T-helper 2 cell treated with Interferon-gamma antibody and Interleukin-4, amounts not matched to agents 100 ng/mL and 5 ng/mL, for 36 hours (primary cell): Measurements from ENCODE around the gene ARID5B. TPM values are rescaled to one million over a fixed set of nuclear protein-coding genes. Genes with fewer than 3 reads are reported as not detected.

ENCODE experiments used
- intact Hi-C: fragments of 100-400 bp; cut with micrococcal nuclease; formaldehyde crosslinking; loops from one replicate; pipeline ENCODE4 v1.15.1; 2023
- total RNA-seq: library from RNA; stranded (reverse); gene quantifications from 2 replicates; pipeline ENCODE4 v1.2.3, GENCODE V29; 2022

ARID5B gene
- total RNA-seq, 1 donor from 2014 or later = 30.9 TPM

DNA sequence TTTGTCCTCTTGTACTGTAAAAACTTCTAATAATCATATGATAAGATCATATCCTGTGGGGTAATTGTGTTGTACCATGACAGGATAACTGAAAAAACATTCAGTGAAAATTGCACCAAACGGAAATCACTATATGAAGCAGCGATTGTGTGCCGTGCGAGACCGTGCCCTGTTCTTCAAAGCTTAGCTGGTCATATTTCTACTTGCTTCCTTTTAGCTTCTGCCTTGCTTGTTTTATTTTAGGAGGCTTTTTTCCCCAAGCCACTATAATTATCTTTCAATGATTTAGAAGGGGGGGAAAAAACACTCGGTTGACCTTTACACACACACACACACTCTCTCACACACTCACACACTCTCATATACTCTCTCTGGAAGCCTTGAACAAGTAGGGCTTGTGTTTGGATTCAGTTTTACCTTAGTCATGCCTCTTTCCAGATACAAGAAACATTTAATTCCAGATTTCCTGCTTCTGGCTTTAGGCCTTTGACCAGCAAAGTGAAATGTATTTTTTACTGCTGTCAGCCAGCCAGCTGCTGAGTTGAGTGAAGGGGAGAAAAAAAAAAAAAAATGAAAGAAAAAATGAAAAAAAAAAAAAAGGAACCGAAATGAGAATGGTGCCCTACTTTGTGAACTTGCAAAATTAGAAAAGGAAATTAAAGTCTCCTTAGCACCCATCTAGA, 181.4 kb downstream of the ARID5B start:
- intact Hi-C loops = loop anchor here (1.0 to 5.0 kb wide), 5 partner anchors 20 to 100 kb away; no protein-coding TSS in a partner anchor

- intact Hi-C loops = loop anchor here (2.0 to 5.0 kb wide), 4 partner anchors 21 to 99 kb away; no protein-coding TSS in a partner anchor
Observed at GRCh38 chr10:62083412-62084267, 182.1 kb downstream of the ARID5B start.

DNA sequence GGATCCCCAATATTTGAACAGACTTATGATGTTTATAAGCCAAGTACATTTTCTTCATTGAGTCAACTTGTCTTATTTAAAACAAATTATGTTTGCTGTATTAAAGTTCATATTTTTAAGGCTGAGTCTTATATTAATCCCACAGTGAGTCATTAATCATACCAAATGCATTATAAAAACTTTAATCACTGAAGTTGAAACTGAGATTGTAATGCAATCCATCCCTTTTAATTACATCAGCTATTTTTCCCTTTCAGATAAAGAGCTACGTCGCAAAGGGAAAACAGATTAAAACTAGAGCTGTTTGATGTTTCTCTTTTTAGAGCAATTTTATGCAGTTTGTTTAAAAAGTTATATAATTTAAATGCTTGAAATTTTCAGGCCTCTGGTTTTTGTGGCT, 183.0 kb downstream of the ARID5B start:
- intact Hi-C loops = loop anchor here (5.0 kb wide), 1 partner anchor 38 kb away; no protein-coding TSS in a partner anchor

DNA sequence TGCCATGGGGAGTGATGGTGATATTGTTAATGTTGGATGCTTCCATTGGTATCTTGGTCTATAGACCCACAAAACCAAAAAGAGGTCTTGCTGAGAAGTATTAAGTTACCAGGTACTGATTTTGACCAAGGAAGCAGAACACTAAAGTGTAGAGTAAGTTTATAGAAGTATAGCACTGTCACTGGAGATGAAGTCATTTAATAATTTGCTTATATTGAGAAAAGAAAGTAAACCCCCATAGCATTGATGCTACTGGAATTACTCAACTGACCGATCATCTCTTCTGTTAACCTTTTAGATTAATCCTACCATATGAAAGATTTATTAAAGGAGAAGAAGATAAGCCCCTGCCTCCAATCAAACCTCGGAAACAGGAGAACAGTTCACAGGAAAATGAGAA, 183.9 kb downstream of the ARID5B start:
- intact Hi-C loops = no loop called here

DNA sequence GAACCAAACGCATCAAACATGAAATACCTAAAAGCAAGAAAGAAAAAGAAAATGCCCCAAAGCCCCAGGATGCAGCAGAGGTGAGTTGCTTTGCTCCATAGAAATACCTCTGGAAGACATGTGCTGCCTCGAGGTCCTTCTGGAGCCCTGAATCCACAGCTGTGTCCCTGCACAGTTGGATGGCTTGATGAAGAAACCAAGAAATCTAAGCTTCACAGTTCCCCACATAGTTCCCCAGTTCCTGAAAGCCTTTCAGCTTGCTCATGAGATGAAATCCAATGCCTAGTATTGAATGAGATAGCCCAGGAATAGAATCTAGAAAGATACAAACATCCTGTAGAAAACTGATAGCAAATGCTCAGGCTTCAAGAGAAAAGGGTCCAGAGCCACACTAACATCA, 184.3 kb downstream of the ARID5B start:
- intact Hi-C loops = no loop called here

DNA sequence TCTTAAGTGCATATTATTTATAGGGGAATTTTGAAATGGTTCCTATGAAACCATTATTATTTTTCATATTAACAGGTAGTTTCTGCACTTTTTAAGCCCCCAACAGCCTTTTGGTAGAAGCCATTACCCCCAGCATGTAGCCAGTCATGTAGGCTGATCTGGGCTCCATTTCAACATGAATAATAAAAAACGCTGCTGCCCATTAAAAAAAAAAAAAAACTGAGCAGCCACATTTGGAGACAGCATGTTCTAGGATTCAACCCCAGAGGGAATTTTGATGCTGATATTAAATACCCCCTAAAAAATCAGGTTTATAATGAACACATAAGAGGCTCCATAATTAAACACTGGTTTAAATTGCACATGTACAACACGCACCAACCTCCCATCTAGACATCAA, 185.8 kb downstream of the ARID5B start:
- intact Hi-C loops = no loop called here

DNA sequence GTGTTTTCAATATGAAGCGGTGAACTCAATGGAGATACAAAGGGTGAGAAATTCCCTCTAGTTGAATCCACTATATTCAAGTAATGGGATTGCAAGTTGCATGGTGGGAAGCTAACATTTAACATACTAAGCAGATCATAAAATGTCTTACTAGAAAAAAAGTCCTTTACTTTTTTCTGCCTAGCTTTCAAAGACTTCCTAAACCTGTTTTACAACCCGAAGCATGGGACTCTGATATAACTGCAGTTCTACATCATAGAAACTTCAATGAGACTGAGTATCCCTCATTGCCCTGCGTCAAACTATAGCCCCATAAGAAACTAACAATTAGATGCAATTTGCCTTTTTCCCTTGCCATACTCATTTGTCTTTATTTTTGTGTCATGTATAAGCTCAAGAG, 187.3 kb downstream of the ARID5B start:
- intact Hi-C loops = no loop called here

DNA sequence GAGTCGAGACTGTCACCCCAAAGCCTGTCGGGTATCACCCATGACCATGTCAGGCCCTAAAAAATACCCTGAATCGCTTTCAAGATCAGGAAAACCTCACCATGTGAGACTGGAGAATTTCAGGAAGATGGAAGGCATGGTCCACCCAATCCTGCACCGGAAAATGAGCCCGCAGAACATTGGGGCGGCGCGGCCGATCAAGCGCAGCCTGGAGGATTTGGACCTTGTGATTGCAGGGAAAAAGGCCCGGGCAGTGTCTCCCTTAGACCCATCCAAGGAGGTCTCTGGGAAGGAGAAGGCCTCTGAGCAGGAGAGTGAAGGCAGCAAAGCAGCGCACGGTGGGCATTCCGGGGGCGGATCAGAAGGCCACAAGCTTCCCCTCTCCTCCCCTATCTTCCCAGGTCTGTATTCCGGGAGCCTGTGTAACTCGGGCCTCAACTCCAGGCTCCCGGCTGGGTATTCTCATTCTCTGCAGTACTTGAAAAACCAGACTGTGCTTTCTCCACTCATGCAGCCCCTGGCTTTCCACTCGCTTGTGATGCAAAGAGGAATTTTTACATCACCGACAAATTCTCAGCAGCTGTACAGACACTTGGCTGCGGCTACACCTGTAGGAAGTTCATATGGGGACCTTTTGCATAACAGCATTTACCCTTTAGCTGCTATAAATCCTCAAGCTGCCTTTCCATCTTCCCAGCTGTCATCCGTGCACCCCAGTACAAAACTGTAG, 191.0 kb downstream of the ARID5B start:
- intact Hi-C loops = no loop called here

DNA sequence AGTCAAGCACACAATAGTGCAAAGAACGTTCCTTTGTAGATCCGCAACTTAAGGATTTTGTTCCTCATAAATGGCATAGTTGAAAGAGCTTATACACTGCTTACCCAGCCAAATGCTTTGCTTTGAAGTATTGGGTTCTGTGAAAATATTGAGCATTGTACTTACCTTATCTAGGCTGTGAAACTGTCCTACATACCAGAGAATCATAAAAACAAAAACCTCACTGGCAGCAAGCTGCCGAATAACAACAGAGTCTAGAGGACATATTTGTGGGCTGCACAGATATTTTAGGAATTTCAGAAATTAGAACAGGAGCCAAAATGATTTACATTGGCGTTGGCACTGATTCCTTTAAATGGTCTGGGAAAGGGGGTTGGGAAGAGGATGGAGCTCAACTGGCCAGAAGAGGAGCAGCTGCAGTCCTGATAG, 192.4 kb downstream of the ARID5B start:
- intact Hi-C loops = no loop called here

DNA sequence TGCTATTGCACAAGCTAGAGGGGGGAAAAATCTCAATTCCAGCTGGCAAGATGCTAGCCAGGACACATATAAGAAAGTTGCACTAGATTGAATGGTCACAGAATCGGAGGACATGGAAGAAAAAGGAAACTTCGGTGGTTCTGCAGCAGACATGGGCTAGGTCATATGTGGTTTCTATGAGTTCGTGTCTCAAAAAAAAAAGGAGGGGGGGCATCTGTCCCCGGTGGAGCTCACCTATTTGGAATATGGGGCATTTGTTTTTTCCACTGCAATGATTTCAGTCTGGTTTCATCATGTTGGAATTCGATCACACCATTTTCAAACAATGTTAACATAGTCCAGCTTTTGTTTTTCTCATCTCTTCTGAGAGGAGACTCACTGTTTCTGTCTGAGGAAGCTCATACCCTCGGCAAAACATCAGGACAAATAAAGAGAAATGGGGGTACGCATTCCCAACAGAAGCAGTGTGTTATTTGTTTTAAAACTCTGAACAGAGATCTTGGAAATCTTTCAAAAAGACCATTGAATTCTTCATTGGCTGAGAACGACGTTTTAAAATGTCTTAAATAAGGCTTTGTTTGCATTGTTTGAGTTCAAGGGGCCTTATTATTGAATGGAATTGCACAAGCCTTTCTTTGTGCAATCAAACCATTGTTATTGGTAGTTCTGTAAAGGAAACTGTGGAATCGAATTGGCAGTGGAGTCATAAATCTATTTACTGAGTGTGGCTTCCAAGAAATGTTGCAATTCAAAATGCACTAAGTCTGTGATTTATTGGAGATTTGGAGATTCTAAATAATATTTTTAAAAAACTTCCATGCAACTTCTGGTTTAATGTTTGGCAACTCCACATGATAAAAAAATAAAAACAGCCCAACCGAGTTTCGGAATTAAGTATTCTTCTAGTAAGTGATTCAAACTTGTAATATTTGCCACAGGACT, 194.0 kb downstream of the ARID5B start:
- intact Hi-C loops = no loop called here

DNA sequence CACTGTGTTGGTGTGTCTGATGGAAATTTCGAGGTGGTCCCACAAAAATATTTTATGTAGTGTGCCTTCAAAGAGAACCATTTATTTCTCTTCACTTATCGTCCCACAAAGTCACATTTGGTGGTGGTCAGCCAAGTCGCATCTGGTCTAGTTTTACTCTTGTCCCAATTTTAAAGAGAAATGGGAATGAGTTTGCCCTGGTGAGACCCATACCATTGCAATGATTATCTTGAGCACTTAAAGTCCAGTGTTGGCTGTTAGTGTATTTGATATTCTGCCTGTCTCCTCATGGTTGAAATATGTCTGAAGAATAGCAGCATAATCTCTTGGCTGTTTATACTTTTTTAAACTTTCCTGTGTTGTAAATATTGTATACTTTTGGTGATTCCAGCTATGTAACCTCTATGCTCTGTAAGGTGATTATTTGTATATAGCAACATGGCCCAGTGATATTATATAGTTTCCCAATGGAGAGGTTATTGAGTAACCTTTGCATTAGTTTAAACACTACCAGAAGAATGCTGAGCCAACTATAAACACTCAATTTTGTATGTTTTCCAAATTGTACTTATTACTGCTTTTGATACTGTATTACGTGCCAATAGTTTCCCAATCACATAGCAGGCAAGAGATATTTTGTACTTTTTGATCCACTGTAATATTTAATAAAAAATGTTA, 194.9 kb downstream of the ARID5B start:
- intact Hi-C loops = no loop called here

DNA sequence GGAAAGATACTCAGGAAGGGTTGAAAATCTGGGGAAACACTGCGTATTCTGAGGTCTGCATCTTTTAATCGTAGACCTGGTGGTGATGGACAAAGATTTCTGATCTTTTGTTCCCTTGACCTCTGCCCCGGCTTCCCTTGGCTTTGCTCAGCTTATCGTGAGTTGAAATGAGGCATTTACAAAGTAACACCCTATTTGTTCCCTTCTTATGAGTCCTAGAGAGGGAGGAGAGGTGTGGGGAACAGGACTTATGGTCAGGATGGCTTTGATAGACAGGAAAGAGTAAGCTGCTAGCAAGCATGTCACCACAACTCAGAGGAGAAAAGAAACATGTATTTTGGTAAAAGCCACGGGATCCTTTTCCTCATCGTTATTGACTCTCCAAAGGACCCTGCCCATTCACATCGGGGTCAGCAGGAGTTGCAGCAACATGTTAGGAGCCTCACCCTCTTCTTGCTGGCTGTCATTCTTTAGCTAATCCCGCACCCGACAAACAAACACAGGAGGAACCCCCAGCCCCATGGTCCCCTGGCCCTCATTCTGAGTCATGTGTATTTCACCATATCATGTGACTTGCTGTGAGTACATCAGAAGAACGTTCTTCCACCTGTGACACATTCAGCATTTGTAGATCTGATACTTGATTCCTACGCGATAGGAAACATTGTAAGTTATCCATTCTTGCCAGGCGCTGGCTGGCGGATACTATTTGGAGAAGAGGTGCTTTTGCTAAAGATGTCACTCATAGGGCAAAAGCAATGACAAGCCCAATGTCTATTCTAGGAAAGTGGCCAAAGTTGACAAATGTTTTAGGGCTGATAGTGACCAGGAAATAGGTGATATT, 197.0 kb downstream of the ARID5B start:
- intact Hi-C loops = no loop called here

DNA sequence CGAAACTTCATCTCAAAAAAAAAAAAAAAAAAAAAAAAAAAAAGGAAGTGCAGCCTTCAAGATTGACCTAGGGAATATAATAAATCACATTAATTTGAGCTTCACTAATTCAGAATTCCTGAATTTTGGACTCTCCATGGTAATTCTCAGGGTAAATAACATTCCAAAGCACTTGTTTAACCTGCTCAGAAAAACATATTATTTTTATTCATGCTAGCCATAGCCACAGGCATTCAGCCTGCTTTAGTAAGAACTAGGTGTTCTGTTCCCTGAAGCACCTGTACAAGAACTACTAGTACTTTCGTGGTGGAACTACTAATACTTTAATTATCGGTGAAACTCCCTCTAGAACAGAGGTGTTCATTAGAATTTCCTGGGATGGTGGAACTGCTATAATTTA, 197.8 kb downstream of the ARID5B start:
- intact Hi-C loops = no loop called here

DNA sequence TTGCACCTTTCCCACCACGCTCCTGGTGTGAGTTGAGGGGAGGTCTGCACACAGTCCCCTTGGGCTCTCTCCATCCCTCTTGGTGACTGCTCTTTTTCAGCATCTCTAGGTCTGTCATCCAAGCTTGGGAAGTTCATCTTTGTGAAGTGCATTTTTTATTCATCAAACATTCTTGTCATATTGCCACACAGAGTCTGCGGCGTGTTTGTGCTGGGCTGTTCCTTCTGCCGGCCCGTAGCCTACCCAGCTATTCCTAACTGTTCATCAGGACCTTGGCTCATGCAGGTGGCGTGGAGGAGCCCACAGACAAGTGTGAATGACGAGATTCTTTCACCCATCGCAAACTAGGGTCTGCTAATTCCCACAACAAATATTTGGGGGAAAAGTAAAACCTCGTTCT, 202.4 kb downstream of the ARID5B start:
- intact Hi-C loops = no loop called here

DNA sequence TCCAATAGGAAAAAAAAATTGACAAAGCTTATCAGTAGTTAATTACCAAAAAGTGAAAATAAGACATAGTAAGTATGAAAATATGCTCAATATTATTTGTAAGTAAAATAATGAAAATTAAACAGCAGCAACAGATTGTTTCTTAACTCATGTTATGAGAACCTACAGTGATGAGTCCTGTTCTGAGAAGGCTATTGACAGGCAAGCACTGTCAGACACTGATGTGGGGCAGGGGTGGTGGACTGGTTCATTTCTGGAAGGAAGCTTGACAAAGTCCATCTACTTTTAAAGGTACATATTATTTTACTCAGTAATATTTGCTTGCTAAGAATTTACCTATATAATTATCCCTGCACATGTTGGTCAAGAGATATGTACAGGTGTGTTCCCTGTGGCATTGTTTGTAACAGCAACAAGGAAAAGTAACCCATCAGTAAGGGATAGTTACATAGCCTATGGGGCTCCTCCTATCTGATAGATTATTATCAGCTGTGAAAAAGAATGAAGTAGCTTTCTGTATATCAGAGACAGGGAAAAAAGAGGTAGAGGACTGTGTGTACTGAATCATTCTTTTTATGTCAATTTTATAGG, 205.5 kb downstream of the ARID5B start:
- intact Hi-C loops = no loop called here

DNA sequence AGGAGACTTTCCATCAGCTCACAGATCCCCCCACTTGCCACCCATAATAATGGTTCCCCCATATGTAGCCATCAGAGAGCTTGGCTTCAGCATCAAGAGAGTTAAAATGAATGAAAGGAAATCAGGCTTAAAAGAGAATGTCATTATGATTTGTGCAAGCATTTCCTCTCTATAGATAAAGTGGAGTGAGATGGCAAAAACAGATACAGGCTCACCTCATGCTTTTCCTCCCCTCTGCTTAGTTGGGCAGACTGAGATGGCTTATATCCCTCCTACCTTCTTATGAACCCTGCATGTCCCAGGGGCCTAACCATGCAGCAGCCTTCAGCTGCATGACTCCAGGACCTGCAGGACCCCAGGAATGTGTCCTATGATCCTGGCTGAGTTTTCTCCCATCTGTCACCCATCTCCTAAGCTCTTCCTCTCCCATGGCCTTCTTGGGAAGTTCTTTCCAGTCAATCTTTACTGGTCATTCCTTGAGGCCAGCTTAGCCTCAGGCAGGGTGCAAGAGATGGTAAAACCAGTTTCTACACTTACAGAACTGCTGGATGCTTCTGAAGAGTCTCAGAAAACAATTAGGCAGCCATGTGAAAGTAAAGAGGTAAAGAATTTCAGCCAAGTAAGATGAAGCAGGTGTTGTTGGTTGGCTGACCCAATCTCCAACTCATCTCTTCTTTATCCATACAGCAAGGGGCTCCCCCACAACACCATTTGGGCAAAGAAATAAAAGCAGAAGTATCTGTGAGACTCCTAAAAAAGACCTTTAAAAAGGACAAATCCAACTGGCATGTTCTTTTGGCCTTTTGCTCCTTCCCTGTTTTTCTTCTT, 207.5 kb downstream of the ARID5B start:
- intact Hi-C loops = no loop called here

DNA sequence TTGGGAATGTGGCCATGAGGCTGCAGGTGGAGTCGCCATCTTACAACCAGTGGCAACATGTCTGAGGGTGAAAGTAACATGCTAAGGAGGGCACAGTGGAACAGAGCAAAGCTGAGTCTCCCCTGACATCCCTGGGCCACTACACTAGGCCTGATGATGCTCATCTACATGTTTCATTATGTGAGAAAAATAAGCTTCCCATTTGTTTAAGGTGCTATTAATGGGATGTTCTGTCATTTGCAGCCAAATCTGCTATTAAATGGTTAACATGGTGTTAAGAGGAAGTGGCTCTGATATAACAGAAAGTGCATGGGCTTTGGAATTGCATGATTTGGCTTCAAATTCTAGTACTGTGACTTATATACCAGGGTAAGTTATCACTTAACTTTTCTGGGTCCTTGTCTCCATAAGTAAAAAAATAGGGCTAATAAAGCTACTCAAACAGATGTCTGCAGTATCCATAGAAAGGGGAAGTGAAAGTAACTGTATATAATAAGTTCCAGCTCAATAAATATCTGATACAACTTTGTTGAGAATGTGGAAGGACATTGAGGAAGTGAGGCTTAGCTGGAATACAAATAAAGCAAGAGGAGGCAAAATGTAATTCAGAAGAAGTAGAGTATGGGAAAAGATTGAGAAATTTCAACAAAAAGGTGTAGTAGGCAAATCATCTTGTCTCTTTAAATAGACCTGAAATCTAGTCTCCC, 208.2 kb downstream of the ARID5B start:
- intact Hi-C loops = no loop called here
